GM19043 (cell line): ENCODE results near the gene UST.

Source experiments
- ATAC-seq: cut with Tn5 transposase; IDR thresholded peaks from one replicate; pipeline ENCODE4 v1.9.1; 2021; ENCODE audit warnings: low read depth; ENCODE audit not compliant: unreplicated experiment

The UST gene

GRCh38 chr6:149074832-149075258, 328.0 kb downstream of the UST start:
- no peak for ATAC-seq

- ATAC-seq = no peak
These were observed 329.0 kb downstream of the UST start for GRCh38 chr6:149075616-149076354.

GRCh38 chr6:149076355-149076734, 329.5 kb downstream of the UST start:
- ATAC-seq = no peak

GRCh38 chr6:149077208-149077607, 330.4 kb downstream of the UST start:
- no peak for ATAC-seq

GRCh38 chr6:149078211-149078782, 331.5 kb downstream of the UST start:
- ATAC-seq = no peak

GRCh38 chr6:149079456-149079855, 332.6 kb downstream of the UST start:
- ATAC-seq = no peak

GRCh38 chr6:149079911-149080491, 333.2 kb downstream of the UST start:
- ATAC-seq = no peak

GRCh38 chr6:149080511-149080910, 333.7 kb downstream of the UST start:
- ATAC-seq = no peak

GRCh38 chr6:149081281-149081680, 334.5 kb downstream of the UST start:
- ATAC-seq = no peak

- peak; percentile 89 for ATAC-seq
These were observed 335.5 kb downstream of the UST start for GRCh38 chr6:149082320-149082719.

- ATAC-seq = no peak
These were observed 337.2 kb downstream of the UST start for GRCh38 chr6:149084026-149084425.

GRCh38 chr6:149084808-149085556, 338.2 kb downstream of the UST start:
- no peak for ATAC-seq

GRCh38 chr6:149085557-149085938, 338.7 kb downstream of the UST start:
- no peak for ATAC-seq

- no peak for ATAC-seq
These were observed 339.5 kb downstream of the UST start for GRCh38 chr6:149086363-149086762.

- no peak for ATAC-seq
These were observed 341.1 kb downstream of the UST start for GRCh38 chr6:149087898-149088297.

GRCh38 chr6:149088361-149088760, 341.5 kb downstream of the UST start:
- no peak for ATAC-seq

- ATAC-seq = no peak
These were observed 342.7 kb downstream of the UST start for GRCh38 chr6:149089510-149089909.

- no peak for ATAC-seq
These were observed 344.1 kb downstream of the UST start for GRCh38 chr6:149090937-149091336.

GRCh38 chr6:149093643-149094042, 346.8 kb downstream of the UST start:
- no peak for ATAC-seq

GRCh38 chr6:149094156-149094555, 347.3 kb downstream of the UST start:
- no peak for ATAC-seq

- no peak for ATAC-seq
These were observed 348.1 kb downstream of the UST start for GRCh38 chr6:149094934-149095351.
